H1 (cell line): ENCODE results near the gene EIF4E1B. TPM values are rescaled to one million over a fixed set of nuclear protein-coding genes. Genes with fewer than 3 reads are reported as not detected.

Source experiments
- CTCF ChIA-PET: fragments of 300-600 bp; sonication (Branson Sonifier 250); formaldehyde crosslinking; loops from one replicate; lab custom pipeline; 2021; ENCODE audit not compliant: partially characterized antibody; lab: Charles Lee
- POLR2A ChIA-PET: fragments of 300-600 bp; sonication (Branson Sonifier 250); formaldehyde crosslinking; loops from one replicate; lab custom pipeline; 2021; ENCODE audit warnings: inconsistent platforms; ENCODE audit not compliant: partially characterized antibody; lab: Charles Lee
- DNase-seq, 2 experiments: peaks; one replicate each; pipeline versions ENCODE4 v3.0.0 to v3.0.0-alpha.2; 2010 to 2022; ENCODE audit warnings: low spot score in 2 of 2, low read depth in 1 of 2, mixed read lengths in 1 of 2
- FAIRE-seq: peaks from 2 replicates; lab custom pipeline; 2011; peaks lifted over from hg19 to GRCh38; lab: Jason Lieb, UNC
- H2AFZ ChIP-seq: 2 replicates; pipeline ENCODE4 v1.8.1; 2012; ENCODE audit warnings: low read length, inconsistent platforms
- H2AK5ac ChIP-seq: 2 replicates; pipeline ENCODE4 v1.6.1; 2013; ENCODE audit warnings: low read depth, low read length
- H2BK120ac ChIP-seq: replicated peaks from 2 replicates; pipeline ENCODE3; 2013; ENCODE audit warnings: low read depth, low read length, inconsistent platforms
- H2BK12ac ChIP-seq: 2 replicates; pipeline ENCODE4 v1.6.1; 2013; ENCODE audit warnings: low read depth, low read length
- H2BK15ac ChIP-seq: 2 replicates; pipeline ENCODE4 v1.6.1; 2013; ENCODE audit warnings: low read length
- H2BK20ac ChIP-seq: 2 replicates; pipeline ENCODE4 v1.6.1; 2013; ENCODE audit warnings: low read length
- H2BK5ac ChIP-seq: 2 replicates; pipeline ENCODE4 v1.6.1; 2013; ENCODE audit warnings: low read depth, low read length
- H3K14ac ChIP-seq: 2 replicates; pipeline ENCODE4 v1.6.1; 2013; ENCODE audit warnings: inconsistent platforms; ENCODE audit not compliant: insufficient read length
- H3K18ac ChIP-seq: 2 replicates; pipeline ENCODE4 v1.6.1; 2013; ENCODE audit warnings: low read length; ENCODE audit errors: extremely low read depth
- H3K23ac ChIP-seq: 2 replicates; pipeline ENCODE4 v1.6.1; 2013; ENCODE audit warnings: inconsistent platforms; ENCODE audit not compliant: insufficient read length
- H3K23me2 ChIP-seq: 2 replicates; pipeline ENCODE4 v1.6.1; 2013; ENCODE audit warnings: low read depth, low read length
- H3K27ac ChIP-seq: 2 replicates; pipeline ENCODE4 v1.6.1; 2011; ENCODE audit warnings: low read depth, low read length, inconsistent platforms
- H3K27me3 ChIP-seq, 4 experiments: replicated peaks in 1 of 4; 1 replicate in 1 of 4; 2 replicates in 3 of 4; pipeline versions ENCODE4 v1.6.1 to v1.8.1; 2011 to 2013; ENCODE audit warnings: low read length in 3 of 4, mild to moderate bottlenecking in 3 of 4, inconsistent platforms in 2 of 4, mixed read lengths in 2 of 4, moderate library complexity in 1 of 4; ENCODE audit not compliant: control insufficient read depth in 3 of 4, insufficient read depth in 3 of 4; ENCODE audit errors: extremely low read depth in 1 of 4
- H3K36me3 ChIP-seq, 4 experiments: 2 replicates each; pipeline versions ENCODE4 v1.6.1 to v1.8.1; 2011 to 2013; ENCODE audit warnings: mild to moderate bottlenecking in 4 of 4, low read length in 3 of 4, moderate library complexity in 2 of 4, control low read depth in 1 of 4, inconsistent platforms in 1 of 4; ENCODE audit not compliant: insufficient read depth in 4 of 4, control insufficient read depth in 2 of 4
- H3K4ac ChIP-seq: replicated peaks from 2 replicates; pipeline ENCODE3; 2013; ENCODE audit warnings: low read length, low read depth, mixed read lengths, inconsistent platforms; ENCODE audit not compliant: insufficient read length
- H3K4me1 ChIP-seq, 4 experiments: replicated peaks in 1 of 4; 1 replicate in 1 of 4; 2 replicates in 3 of 4; pipeline versions ENCODE4 v1.6.1 to v1.8.1; 2011 to 2013; ENCODE audit warnings: low read length in 3 of 4, inconsistent platforms in 2 of 4, mixed read lengths in 1 of 4; ENCODE audit not compliant: insufficient read depth in 4 of 4, control insufficient read depth in 3 of 4
- H3K4me2 ChIP-seq, 2 experiments: 2 replicates each; pipeline versions ENCODE4 v1.6.1 to v1.8.1; 2011 to 2013; ENCODE audit warnings: low read depth in 2 of 2, low read length in 2 of 2, control low read depth in 1 of 2, inconsistent platforms in 1 of 2, mild to moderate bottlenecking in 1 of 2; ENCODE audit not compliant: insufficient read depth in 1 of 2
- H3K4me3 ChIP-seq, 4 experiments: fragments of 200-600, 300-600 bp in 1 of 4; sonication (generic), shearing (Covaris generic), sonication (Bioruptor Twin) in 1 of 4; 2 replicates each; pipeline versions ENCODE4 v1.5.1 to v1.8.1; 2011 to 2016; ENCODE audit warnings: low read length in 4 of 4, low read depth in 3 of 4, control low read depth in 2 of 4, inconsistent platforms in 2 of 4, mild to moderate bottlenecking in 2 of 4, mixed read lengths in 1 of 4, moderate library complexity in 1 of 4; ENCODE audit not compliant: insufficient read depth in 2 of 4; ENCODE audit errors: extremely low read depth in 1 of 4
- H3K56ac ChIP-seq: replicated peaks from 2 replicates; pipeline ENCODE3; 2013; ENCODE audit warnings: low read depth, mild to moderate bottlenecking, mixed read lengths, low read length, inconsistent platforms; ENCODE audit not compliant: insufficient read length
- H3K79me1 ChIP-seq: 2 replicates; pipeline ENCODE4 v1.6.1; 2013; ENCODE audit warnings: low read depth, low read length, control low read depth
- H3K79me2 ChIP-seq, 2 experiments: 2 replicates each; pipeline versions ENCODE4 v1.6.1 to v1.8.1; 2012 to 2013; ENCODE audit warnings: low read length in 2 of 2, mild to moderate bottlenecking in 2 of 2, inconsistent platforms in 1 of 2; ENCODE audit not compliant: insufficient read depth in 2 of 2, control insufficient read depth in 1 of 2
- H3K9ac ChIP-seq, 4 experiments: replicated peaks in 1 of 4; 1 replicate in 1 of 4; 2 replicates in 3 of 4; pipeline versions ENCODE4 v1.6.1 to v1.8.1; 2011 to 2013; ENCODE audit warnings: low read depth in 3 of 4, low read length in 3 of 4, control low read depth in 2 of 4, mild to moderate bottlenecking in 2 of 4, moderate library complexity in 2 of 4, inconsistent platforms in 1 of 4; ENCODE audit errors: extremely low read depth in 1 of 4
- H3K9me3 ChIP-seq, 2 experiments: 2 replicates each; pipeline versions ENCODE4 v1.6.1 to v1.8.1; 2012 to 2013; ENCODE audit warnings: mild to moderate bottlenecking in 2 of 2, moderate library complexity in 2 of 2, control low read depth in 1 of 2, inconsistent platforms in 1 of 2, low read depth in 1 of 2, low read length in 1 of 2, mixed read lengths in 1 of 2; ENCODE audit not compliant: insufficient read depth in 2 of 2
- H4K20me1 ChIP-seq, 2 experiments: replicated peaks in 1 of 2; 2 replicates each; pipeline versions ENCODE3 to v1.8.1; 2011 to 2013; ENCODE audit warnings: inconsistent platforms in 2 of 2, low read length in 2 of 2, mild to moderate bottlenecking in 1 of 2; ENCODE audit not compliant: insufficient read depth in 2 of 2, control insufficient read depth in 1 of 2
- H4K5ac ChIP-seq: 2 replicates; pipeline ENCODE4 v1.6.1; 2013; ENCODE audit warnings: low read length, low read depth, mixed read lengths, inconsistent platforms; ENCODE audit not compliant: insufficient read length
- H4K8ac ChIP-seq: 2 replicates; pipeline ENCODE4 v1.8.0; 2013; ENCODE audit warnings: mild to moderate bottlenecking, moderate library complexity, low read length, inconsistent platforms; ENCODE audit not compliant: insufficient read depth; ENCODE audit errors: extremely low read depth
- H4K91ac ChIP-seq: replicated peaks from 2 replicates; pipeline ENCODE3; 2013; ENCODE audit warnings: low read length, mixed read lengths, inconsistent platforms; ENCODE audit not compliant: insufficient read length
- CTBP2 ChIP-seq: IDR thresholded peaks from 2 replicates; pipeline ENCODE4 v1.7.0; 2011; ENCODE audit warnings: borderline replicate concordance, mild to moderate bottlenecking, moderate library complexity, mixed read lengths, low read length; ENCODE audit not compliant: insufficient read depth, insufficient read length
- EZH2 ChIP-seq: fragments of 200-600 bp; sonication (generic); IDR thresholded peaks from 2 replicates; pipeline ENCODE4 v1.7.1; 2012; ENCODE audit warnings: low read depth, mild to moderate bottlenecking, moderate library complexity, low read length, inconsistent platforms; ENCODE audit not compliant: severe bottlenecking
- HDAC2 ChIP-seq, 2 experiments: fragments of 300-600 bp in 1 of 2; sonication (generic) in 1 of 2; IDR thresholded peaks; 2 replicates each; pipeline ENCODE4 v1.6.1; 2011 to 2012; ENCODE audit warnings: low read depth in 2 of 2, low read length in 2 of 2, mild to moderate bottlenecking in 2 of 2, moderate library complexity in 2 of 2, borderline replicate concordance in 1 of 2, inconsistent platforms in 1 of 2
- JUND ChIP-seq: IDR thresholded peaks from 2 replicates; pipeline ENCODE4 v1.6.1; 2011; ENCODE audit warnings: mild to moderate bottlenecking, improper control_type of control experiment, low read length
- KDM4A ChIP-seq: IDR thresholded peaks from one replicate; pipeline ENCODE4 v1.7.1; 2012; ENCODE audit warnings: low read depth, mild to moderate bottlenecking, moderate library complexity, low read length, inconsistent platforms; ENCODE audit not compliant: severe bottlenecking
- MAFK ChIP-seq: IDR thresholded peaks from 2 replicates; pipeline ENCODE4 v1.6.1; 2012; ENCODE audit warnings: low read depth, mild to moderate bottlenecking, improper control_type of control experiment, low read length
- POU5F1 ChIP-seq: IDR thresholded peaks from 2 replicates; pipeline ENCODE4 v1.6.1; 2011; ENCODE audit warnings: low read depth, mild to moderate bottlenecking, low read length, moderate library complexity
- RBBP5 ChIP-seq: IDR thresholded peaks from 2 replicates; pipeline ENCODE4 v1.7.1; 2012; ENCODE audit warnings: low read depth, mild to moderate bottlenecking, inconsistent platforms, low read length, moderate library complexity, borderline replicate concordance
- SP2 ChIP-seq: IDR thresholded peaks from 2 replicates; pipeline ENCODE4 v1.6.1; 2012; ENCODE audit warnings: mild to moderate bottlenecking, low read length, inconsistent platforms
- TEAD4 ChIP-seq: IDR thresholded peaks from 2 replicates; pipeline ENCODE4 v1.6.1; 2012; ENCODE audit warnings: low read depth, low read length, inconsistent platforms, mixed read lengths
- WGBS, 2 experiments: shearing (Covaris generic) in 1 of 2; methylation state at CpG; one replicate each; pipeline versions ENCODE4 v1.1.6 to v1.1.7; 2013 to 2015; ENCODE audit warnings: low lambda C conversion rate in 2 of 2, mixed read lengths in 2 of 2, inconsistent platforms in 1 of 2, low coverage in 1 of 2, missing lambda C conversion rate in 1 of 2; ENCODE audit not compliant: insufficient replicate concordance in 2 of 2, insufficient coverage in 1 of 2, insufficient read length in 1 of 2; ENCODE audit errors: extremely low coverage in 1 of 2, missing lambda C conversion rate in 1 of 2; 5-methylcytosine and 5-hydroxymethylcytosine counted together
- polyA plus RNA-seq, 7 experiments: library from polyadenylated mRNA; depleted of rRNA in 3 of 7; stranded (reverse) in 5 of 7; unstranded in 2 of 7; fragments of >200 nt in 5 of 7; fragments of 200-250 nt in 2 of 7; gene quantifications; 1 replicate in 5 of 7; 2 replicates in 1 of 7; 4 replicates in 1 of 7; pipeline versions ENCODE4 v1.2.1 to v1.2.3, GENCODE V29; 2011 to 2013; ENCODE audit warnings: missing spikeins in 2 of 7, mixed read lengths in 2 of 7
- total RNA-seq: library from RNA; stranded (reverse); fragmentation: NEBNext Ultra II Directional; extraction: Animal tissue kit (Norgen Biotek cat#: 25700); gene quantifications from 2 replicates; pipeline ENCODE4 v1.2.1, GENCODE V29; 2021

The EIF4E1B gene
- total and polyA plus RNA-seq, 2 of the 8 experiments (the other 6 are each of a cell fraction or from before 2014, with no cell fraction given) = 0.97 to 1.3 TPM

DNA sequence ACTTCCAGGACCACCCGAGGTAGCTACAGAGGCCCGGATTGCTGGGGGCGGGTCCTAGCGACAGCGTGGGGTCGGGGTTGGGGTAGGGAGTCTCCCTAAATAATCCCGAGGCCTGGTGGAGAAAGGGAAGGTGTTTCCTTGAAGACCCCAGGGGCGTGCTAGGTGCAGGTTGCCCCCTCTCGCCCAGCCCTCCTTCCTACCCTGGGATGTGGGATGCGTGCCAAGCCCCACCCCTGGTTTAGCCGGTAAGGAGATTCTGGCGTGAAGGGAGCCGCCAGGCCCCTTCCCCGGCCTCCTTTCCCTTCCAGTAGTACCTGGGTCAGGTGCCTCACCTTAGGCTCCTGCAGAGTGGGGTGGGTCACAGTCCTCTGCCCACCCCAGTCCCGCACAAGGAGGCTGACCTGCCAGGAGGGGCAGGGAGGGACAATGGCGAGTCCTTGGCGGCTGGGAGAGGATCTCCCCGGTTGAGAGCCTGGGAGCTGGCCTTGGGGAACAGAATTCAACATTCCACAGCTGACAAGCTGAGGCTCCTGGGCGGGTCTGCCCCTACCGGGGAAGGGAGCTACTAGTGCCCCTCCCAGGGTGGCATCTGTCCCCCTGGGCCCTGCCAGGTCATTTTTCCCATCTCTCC, 17.5 kb downstream of the EIF4E1B start:
- 23% methylated on average over 15 of the region's 20 CpGs; no CpG with 5 or more reads in 1 of the 2 experiments for WGBS, 2 experiments
- Histone ChIP-seq H2AK5ac (0 out of 2 replicates have a peak overlapping the region, but pooled peaks have one; percentile 77), H3K23ac (no peak overlapping the region), H2BK120ac (no peak overlapping the region), H3K9ac (peak overlapping the region in 3 of 4 experiments; percentile 34 to 46 (median 43); a peak in 3 of 7 replicates), H3K14ac (no peak overlapping the region), H3K27ac (no peak overlapping the region; the same call in 1 of the 2 replicates), H3K4me1 (peaks cover 0 to 42% (median 25%) of the 10 kb centered on the region in 4 experiments; a peak in 6 of 7 replicates), H2BK20ac (no peak overlapping the region), H3K23me2 (peaks cover 7% of the 10 kb centered on the region; the same call in 1 of the 2 replicates), H3K4me2 (peak overlapping the region; percentile 69 to 93), H4K8ac (peak overlapping the region; percentile 71; the same call in 1 of the 2 replicates), H2BK15ac (no peak overlapping the region), H3K4ac (no peak overlapping the region), H2BK12ac (no peak overlapping the region), H3K79me2 (peaks cover 0 to 22% of the 10 kb centered on the region in 2 experiments; a peak in 1 of 4 replicates), H4K91ac (no peak overlapping the region), H4K5ac (no peak overlapping the region), H3K27me3 (no peaks in the 10 kb centered on the region; a peak in 1 of 7 replicates), H3K4me3 (peak overlapping the region; percentile 59 to 95 (median 75)), H3K36me3 (0 out of 8 replicates have a peak, but pooled peaks cover 0 to 3% (median 0%) of the 10 kb centered on the region in 4 experiments), H2BK5ac (peak overlapping the region; percentile 71; the same call in 1 of the 2 replicates), H4K20me1 (peaks cover 3 to 7% of the 10 kb centered on the region in 2 experiments), H3K9me3 (no peaks in the 10 kb centered on the region), H3K79me1 (peaks cover 16% of the 10 kb centered on the region), H2AFZ (no peak overlapping the region), H3K18ac (peak overlapping the region; percentile 87; the same call in 1 of the 2 replicates), H3K56ac (no peak overlapping the region)
- FAIRE-seq (no peak), DNase-seq (peak in 1 of 2 experiments; percentile 65)
- ChIA-PET CTCF (interaction anchor here (1.0 to 2.6 kb wide), 6 partner anchors 10 to 930 kb away, joined by 3 to 12 read pairs (median 4); no protein-coding TSS in a partner anchor), POLR2A (interaction anchor here (0.6 to 2.5 kb wide), 11 partner anchors 9 to 185 kb away, joined by 3 to 15 read pairs (median 3); partner anchors contain the start of genes EIF4E1B, RNF44 and SNCB)
- TF ChIP-seq CTBP2 (no peak), POU5F1 (no peak), KDM4A (peak; percentile 30), JUND (no peak), RBBP5 (0 out of 2 replicates have a peak, but pooled peaks have one; percentile 3), HDAC2 (IDR thresholded peaks at IDR 0.05; ENCODE audit: borderline replicate concordance in 1 of 2, low read depth in 2 of 2, low read length in 2 of 2) (no peak), SP2 (no peak), MAFK (no peak), TEAD4 (0 out of 2 replicates have a peak, but pooled peaks have one; percentile 10), EZH2 (no peak)
